GM19397 (cell line): ENCODE results near the gene PDCD2L.
"Not testable (repeated sequence)": the region's sequence is repeated elsewhere in the genome, so short reads cannot be mapped to it uniquely, and the experiment has no call there.

Source experiments
- ATAC-seq: cut with Tn5 transposase; IDR thresholded peaks from one replicate; pipeline ENCODE4 v1.9.1; 2021; ENCODE audit warnings: mild to moderate bottlenecking, moderate library complexity; ENCODE audit not compliant: unreplicated experiment

The PDCD2L gene

DNA sequence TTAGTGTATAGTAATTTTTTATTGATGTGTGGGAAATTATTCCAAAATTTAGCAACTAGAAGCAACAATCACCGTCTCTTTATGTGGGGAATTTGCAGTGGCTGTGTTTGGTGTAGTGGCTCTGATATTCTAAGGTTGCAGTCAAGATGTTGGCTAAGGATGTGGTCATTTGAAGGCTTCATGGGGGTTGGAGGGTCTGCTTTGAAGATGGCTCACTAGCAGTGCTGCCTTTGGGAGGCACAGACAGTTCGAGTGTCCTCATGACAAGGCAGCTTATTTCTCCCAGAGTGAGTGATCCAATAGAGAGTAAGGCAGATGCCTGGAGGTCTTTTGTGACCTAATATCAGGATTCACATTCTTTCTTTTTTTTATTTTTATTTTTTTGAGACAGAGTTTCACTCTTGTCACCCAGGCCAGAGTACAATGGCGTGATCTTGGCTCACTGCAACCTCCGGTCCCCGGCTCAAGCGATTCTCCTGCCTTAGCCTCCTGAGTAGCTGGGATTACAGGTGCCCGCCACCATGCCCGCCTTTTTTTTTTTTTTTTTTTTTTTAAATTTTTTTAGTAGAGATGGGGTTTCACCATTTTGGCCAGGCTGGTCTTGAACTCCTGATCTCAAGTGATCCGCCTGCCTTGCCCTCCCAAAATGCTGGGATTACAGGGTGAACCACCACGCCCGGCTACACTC is 30.5 kb upstream of the PDCD2L start:
- no peak for ATAC-seq

DNA sequence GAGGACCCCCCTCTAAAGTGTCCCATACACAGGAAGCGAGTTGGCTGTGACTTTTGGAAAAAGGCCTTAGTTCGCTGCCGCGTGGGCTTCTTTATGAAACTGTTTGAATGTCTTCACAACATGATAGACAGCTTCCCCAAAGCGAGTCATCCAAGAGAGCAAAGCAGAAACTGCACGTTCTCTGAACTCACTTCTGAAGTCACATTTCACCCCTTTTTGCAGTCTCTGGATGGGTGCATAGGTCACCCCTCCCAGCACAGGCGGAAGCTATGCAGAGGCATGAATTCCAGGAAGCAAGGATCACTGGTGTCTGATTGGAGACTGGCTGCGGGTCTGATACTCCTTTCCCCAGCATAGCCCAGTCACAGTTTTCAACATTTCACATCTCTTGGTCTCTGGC is 28.6 kb upstream of the PDCD2L start:
- no peak for ATAC-seq

DNA sequence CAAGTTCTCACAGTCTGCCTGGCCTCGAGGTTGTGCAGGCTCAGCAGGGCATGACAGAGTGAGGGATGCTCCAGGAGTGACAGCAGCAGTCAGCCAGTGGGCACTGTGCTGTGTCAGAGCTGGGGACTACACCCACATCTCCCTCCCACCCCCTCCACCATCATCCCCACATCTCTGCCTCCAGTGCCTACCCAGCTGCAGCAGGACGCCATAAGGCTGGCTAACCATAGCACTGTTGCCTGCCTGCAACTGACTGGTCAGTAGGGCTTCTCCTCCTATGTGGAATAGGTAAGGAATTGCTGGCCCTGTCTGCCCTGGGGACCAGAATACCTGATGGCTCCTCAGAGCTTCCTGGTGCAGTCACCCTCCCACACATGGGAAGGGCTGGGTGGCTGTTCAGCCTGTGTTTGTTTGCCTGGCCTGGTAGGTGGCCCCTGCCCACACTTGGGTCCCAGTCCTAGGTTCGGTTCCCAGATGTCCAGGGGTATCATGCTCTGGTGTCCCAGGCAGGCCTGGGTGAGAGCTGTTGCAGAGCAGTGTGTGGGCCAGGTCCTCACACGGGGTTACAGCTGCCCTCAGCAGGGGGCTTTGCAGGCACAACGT is 23.5 kb upstream of the PDCD2L start:
- ATAC-seq: no peak

DNA sequence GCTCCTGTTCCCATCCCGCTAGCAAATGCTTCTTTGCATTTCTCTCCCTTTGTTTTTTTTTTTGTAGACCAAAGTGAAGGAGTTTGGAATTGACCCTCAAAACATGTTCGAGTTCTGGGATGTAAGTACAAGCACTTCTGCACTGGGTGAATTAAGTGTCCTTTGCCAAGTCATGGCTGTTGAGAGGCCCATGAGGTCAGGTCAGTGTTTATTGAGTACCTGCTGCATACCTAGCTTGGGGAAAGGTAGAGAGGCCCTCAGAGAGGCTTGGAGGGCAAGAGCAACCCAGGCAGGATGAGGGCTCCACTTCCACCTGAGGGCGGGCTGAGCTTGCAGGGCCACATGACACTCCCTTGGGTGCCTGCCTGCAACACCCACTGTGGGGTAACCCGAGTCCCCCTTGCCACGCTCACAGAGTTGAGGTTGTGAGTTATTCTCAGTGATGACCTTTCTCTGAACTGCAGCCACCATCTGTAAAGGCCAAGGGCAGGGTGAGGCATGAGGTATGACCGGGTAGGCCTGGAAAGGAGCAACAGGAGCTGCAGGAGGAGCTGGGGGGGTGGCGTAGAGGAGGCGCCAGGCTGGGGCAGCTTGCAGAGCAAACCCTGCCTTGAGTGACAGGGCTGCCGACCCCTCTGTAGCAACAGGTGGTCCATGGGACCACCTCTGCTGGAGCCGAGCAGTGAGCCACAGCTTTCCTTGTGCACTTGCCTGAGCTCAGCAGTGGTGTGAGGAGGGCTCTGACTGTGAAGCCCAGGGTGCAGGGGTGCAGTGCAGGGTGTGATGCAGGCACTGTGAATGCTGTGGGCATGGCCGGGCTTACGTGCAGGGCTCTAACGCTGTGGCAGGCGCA is 22.6 kb upstream of the PDCD2L start:
- no peak for ATAC-seq

DNA sequence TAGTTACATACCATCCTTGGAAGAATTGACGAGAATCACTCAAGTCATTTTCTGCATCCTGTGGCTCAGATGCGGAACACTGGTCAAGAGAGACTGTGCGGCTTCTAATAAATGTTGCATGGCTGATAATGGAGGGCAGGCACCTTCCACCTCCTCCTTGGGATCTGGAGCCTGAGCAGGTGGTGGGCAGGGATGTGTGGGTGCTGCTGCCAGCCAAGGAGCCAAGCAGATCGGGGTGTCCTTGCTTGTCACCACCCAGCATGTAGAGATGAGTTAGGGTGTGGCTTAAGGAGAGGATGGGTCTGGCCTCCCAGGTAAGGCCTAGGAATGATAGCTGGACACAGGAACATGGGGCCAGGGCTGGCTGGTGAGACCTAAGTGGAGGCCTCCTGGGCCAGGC is 21.7 kb upstream of the PDCD2L start:
- ATAC-seq: no peak

DNA sequence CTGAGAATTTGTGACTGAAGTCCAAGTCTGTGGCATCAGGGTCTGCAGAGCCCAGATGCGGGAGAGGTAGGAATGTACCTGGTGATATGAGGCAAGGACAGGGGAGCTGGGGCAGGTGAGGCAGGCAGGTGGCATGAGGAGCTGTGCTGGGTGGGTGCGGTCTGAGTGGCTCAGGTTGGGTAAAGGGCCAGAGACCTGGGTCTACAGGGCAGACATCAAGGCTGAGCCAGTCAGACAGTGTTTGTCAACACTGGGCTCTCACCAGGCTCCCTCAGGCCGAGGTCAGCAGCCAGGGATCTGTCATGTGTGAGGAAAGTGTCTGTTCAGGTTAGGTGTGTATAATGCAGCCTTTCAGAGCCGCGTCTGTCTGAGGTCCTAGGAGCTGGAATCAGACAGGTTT is 20.6 kb upstream of the PDCD2L start:
- ATAC-seq: no peak

DNA sequence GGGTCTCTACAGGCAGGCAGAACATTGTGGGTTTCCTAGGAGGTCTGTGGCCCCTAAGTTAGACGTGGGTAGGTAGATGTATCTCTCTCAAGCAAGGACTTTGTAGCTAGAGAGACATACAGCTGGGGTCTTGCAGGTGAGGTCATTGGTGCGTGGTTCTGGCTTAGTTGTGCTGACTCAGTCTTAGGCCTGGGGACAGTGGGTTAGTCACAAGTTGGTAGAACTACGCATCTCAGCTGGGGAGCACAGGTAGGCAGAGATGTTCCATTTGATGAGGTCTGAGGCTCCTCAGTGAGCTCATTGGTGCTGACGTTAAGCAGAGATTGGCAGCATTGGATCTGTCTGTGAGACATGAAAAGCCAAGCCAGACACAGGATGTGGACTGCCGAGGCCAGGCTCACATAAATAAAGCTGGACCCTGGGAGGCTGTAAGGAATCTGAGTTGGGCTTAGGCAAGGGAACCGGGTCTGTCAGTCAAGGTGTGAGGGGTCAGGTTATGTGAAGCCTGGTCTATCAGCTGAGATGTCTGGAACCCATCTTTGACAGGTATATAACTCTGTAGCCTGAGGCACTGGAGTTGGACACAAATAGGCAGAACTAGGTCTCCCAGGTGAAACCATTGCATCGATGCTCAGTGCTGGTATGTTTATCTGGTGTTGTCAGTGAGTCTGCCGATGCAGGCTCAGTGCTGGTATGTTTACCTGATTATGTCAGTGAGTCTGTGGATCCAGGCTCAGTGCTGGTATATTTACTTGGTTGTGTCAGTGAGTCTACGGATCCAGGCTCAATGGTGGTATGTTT is 17.4 kb upstream of the PDCD2L start:
- no peak for ATAC-seq

DNA sequence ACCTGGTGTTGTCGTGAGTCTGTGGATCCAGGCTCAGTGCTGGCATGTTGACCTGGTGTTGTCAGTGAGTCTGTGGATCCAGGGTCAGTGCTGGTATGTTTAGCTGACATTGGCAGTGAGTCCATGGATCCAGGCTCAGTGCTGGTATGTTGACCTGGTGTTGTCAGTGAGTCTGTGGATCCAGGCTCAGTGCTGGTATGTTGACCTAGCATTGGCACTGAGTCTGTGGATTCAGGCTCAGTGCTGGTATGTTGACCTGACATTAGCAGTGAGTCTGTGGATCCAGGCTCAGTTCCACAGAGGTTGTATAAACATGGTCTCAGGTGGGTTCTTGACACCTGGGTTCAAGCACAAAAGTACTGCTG is 16.8 kb upstream of the PDCD2L start:
- ATAC-seq: no peak

DNA sequence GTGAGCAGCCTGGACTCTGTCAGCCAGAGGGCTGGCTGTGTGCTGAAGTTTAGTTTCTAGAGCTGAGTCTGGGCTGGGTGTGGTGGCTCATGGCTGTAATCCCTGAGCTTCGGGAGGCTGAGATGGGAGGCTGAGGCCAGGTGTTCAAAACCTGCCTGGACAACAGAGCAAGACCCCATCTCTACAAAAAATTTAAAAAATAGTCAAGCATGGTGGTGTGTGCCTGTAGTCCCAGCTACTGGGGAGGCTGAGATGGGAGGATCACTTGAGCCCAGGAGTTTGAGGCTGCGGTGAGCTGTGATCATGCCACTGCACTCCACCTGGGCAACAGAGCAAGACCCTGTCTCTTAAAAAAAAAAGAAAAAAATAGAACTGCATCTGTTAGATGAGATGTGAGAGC is 15.5 kb upstream of the PDCD2L start:
- ATAC-seq: not testable (repeated sequence)

DNA sequence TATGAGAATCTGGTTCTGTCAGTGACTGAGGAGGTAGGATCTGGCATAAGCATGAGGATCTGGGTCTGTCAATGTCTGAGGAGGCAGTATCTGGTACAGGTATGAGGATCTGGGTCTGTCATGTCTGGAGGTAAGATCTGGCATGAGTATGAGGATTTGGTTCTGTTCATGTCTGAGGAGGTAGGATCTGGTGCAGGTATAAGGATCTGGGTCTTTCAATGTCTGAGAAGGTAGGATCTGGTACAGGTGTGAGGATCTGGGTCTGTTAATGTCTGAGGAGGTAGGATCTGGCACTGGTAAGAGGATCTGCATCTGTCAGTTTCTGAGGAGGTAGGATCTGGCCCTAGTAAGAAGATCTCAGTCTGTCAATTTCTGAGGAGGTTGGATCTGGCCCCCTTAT is 12.4 kb upstream of the PDCD2L start:
- no peak for ATAC-seq

DNA sequence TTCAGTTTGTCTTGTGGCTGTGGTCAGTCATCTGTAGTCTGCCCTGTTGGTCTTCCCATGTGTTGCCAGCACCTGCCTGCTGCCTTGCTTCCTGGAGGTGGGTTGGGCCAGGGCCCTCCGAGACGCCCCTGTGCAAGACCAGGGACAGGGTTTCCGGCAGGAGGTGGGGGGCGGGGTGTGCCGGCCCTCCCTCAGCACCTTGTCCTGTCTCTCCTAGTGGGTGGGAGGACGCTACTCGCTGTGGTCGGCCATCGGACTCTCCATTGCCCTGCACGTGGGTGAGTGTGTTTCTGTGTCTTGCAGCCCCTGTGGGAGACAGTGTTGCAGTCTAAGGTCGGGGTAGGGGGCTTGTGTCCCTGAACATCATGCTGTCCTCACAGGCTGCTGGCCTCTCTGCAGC is 11.2 kb upstream of the PDCD2L start:
- ATAC-seq: no peak

DNA sequence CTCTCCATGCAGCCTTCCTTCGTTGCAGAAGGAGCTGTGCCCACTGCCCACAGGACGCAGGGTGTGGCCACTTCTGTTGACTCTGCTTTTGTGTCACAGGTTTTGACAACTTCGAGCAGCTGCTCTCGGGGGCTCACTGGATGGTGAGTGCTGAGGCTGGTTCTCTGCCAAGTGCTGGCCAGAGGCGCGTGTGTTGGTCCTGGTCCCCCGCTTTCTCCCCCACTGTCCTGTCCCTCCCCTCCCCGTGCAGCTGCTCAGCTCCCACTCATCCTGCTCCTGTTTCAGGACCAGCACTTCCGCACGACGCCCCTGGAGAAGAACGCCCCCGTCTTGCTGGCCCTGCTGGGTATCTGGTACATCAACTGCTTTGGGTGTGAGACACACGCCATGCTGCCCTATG is 10.6 kb upstream of the PDCD2L start:
- no peak for ATAC-seq

DNA sequence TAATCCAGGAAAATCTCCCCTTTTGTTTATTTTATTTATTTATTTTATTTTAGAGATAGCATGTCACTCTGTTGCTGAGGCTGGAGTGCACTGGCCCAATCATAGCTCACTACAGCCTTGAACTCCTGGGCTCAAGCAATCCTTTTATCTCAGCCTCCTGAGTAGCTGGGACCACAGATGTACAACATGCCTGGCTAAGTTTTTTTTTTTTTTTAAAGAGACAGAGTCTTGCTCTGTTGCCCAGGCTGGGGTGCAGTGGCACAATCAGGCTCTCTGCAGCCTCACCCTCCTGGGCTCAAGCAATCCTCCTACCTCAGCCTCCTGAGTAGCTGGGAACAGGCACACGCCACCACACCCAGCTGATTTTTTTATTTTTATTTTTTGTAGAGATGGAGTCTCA is 6.3 kb upstream of the PDCD2L start:
- ATAC-seq: no peak

DNA sequence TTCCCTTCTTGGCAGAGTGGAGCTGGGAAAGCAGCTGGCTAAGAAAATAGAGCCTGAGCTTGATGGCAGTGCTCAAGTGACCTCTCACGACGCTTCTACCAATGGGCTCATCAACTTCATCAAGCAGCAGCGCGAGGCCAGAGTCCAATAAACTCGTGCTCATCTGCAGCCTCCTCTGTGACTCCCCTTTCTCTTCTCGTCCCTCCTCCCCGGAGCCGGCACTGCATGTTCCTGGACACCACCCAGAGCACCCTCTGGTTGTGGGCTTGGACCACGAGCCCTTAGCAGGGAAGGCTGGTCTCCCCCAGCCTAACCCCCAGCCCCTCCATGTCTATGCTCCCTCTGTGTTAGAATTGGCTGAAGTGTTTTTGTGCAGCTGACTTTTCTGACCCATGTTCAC is 4.3 kb upstream of the PDCD2L start:
- ATAC-seq: no peak

DNA sequence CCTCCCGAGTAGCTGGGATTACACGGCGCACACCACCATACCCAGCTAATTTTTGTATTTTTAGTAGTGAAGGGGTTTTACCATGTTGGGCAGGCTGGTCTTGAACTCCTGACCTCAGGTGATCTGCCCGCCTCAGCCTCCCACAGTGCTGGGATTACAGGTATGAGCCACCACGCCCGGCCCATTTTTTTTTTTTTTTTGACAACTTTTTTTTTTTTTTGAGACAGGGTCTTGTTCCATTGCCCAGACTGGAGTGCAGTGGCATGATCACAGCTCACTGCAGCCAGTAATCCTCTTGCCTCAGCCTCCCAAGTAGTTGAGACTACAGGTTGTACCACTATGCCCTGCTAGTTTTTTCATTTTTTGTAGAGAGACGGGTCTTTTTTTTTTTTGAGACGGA is 3.4 kb upstream of the PDCD2L start:
- not testable (repeated sequence) for ATAC-seq

DNA sequence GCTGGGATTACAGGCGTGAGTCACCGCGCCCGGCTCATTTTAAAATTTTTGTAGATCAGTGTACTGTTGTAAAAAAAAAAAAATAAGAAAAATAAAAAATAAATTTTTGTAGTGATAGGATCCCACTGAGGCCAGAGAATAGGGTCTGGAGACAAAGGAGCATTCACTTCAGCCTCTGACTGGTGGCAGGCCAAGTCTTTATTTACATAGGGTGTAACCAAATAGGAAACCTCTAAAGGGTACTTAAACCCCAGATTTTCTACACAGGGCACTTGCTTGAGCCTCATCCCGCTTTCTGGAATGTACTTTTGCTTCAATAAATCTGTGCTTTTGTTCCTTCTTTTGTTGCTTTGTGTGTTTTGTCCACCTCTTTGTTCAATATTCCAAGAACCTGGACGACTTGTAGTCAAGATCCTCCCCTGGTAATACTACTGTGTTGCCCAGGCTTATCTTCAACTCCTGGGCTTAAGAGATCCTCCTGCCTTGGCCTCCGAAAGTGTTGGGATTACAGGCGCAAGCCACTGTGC is 2.1 kb upstream of the PDCD2L start:
- ATAC-seq: no peak

DNA sequence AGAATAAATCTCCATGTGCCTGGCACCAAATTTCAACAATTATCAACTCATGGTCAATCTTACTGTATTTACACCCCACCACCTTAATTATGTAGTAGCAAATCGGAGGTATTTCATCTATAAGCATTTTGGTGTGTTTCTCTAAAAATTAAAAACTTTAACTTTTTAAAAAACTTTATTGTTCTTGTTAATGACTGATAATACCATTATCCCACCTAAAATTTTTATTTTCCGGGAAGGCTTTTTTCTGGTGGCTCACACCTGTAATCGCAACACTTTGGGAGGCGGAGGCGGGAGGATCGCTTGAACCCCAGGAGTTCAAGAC is 453 bp upstream of the PDCD2L start:
- ATAC-seq: no peak

DNA sequence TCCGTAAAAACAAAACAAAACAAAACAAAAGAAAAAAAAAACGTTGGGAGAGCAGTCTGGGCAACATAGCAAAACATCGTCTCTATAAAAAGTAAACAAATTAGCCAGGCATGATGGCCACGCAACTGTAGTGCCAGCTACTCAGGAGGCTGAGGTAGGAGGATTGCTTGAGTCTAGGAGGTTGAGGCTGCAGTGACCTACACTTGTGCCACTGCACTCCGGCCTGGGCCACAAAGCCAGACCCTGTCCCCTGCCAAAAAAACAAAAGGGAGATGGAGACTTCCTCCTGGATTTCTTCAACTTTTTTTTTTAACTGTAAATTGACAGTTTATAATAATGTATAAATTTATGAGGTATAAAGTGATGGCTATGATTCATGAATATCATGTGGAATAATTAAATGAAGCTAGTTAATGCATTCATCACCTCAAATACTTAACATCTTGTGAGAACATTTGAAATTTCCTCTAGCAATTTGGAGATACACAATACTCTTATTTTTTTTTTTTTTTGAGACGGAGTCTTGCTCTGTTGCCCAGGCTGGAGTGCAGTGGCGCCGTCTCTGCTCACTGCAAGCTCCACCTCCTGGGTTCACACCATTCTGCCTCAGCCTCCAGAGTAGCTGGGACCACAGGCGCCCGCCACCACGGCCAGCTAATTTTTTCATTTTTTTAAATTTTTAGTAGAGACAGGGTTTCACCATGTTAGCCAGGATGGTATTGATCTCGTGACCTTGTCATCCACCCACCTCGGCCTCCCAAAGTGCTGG is 1.9 kb downstream of the PDCD2L start:
- ATAC-seq: no peak

DNA sequence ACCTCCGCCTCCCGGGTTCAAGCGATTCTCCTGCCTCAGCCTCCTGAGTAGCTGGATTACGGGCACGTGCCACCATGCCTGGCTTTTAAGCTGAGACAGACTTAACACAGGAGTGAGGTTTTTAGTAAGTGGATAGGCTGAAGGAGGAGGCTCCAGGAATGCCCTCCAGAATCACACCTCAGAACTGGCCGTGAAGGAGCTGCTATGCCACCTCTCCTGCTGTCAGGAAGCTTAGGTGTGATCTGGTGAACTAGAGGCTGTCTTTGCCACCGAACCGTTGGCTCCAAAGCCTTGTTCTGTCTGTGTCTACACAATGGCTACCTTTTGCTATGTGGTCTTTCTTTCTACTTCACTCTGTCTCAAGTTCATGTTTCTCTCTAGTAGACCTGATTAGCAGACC is 4.2 kb downstream of the PDCD2L start:
- ATAC-seq: no peak
